Liver (tissue), 9 donors: ENCODE results near the gene PGA3. TPM values are rescaled to one million over a fixed set of nuclear protein-coding genes. Genes with fewer than 3 reads are reported as not detected.

Source experiments
- DNase-seq: peaks from one replicate; pipeline ENCODE4 v3.0.0-alpha.2; 2017; ENCODE audit warnings: low spot score
- H3K27ac ChIP-seq, 2 donors: one replicate each; pipeline ENCODE4 v1.7.0; 2013; ENCODE audit warnings: inconsistent platforms in 2 of 2, low read length in 2 of 2, control low read depth in 1 of 2, low read depth in 1 of 2, mild to moderate bottlenecking in 1 of 2
- H3K27me3 ChIP-seq, 4 donors: one replicate each; pipeline versions ENCODE4 v1.6.1 to v1.7.0; 2013; ENCODE audit warnings: low read length in 3 of 4, inconsistent platforms in 1 of 4, mild to moderate bottlenecking in 1 of 4, moderate library complexity in 1 of 4; ENCODE audit not compliant: control insufficient read depth in 4 of 4, insufficient read depth in 4 of 4
- H3K36me3 ChIP-seq, 4 donors: one replicate each; pipeline versions ENCODE4 v1.6.1 to v1.7.0; 2013; ENCODE audit warnings: low read length in 3 of 4, mild to moderate bottlenecking in 3 of 4, low read depth in 1 of 4, moderate library complexity in 1 of 4; ENCODE audit not compliant: control insufficient read depth in 4 of 4, insufficient read depth in 3 of 4
- H3K4me1 ChIP-seq, 4 donors: one replicate each; pipeline versions ENCODE4 v1.6.1 to v1.7.0; 2013; ENCODE audit warnings: low read length in 3 of 4, mild to moderate bottlenecking in 3 of 4, moderate library complexity in 1 of 4; ENCODE audit not compliant: control insufficient read depth in 4 of 4, insufficient read depth in 4 of 4
- H3K4me3 ChIP-seq, 3 donors: one replicate each; pipeline versions ENCODE4 v1.6.1 to v1.7.0; 2013; ENCODE audit warnings: low read length in 3 of 3, control low read depth in 1 of 3, low read depth in 1 of 3, mild to moderate bottlenecking in 1 of 3
- H3K9ac ChIP-seq, 2 donors: one replicate each; pipeline ENCODE4 v1.7.0; 2013; ENCODE audit warnings: low read length in 2 of 2, mild to moderate bottlenecking in 2 of 2, moderate library complexity in 2 of 2, control low read depth in 1 of 2, low read depth in 1 of 2
- H3K9me3 ChIP-seq, 4 donors: one replicate each; pipeline versions ENCODE4 v1.6.1 to v1.7.0; 2013; ENCODE audit warnings: low read length in 3 of 4; ENCODE audit not compliant: control insufficient read depth in 4 of 4
- CTCF ChIP-seq: fragments of 150-350 bp; IDR thresholded peaks from 2 replicates; pipeline ENCODE4 v1.5.1; 2017; ENCODE audit warnings: improper control_type of control experiment, low read depth, low read length; ENCODE audit not compliant: missing input control
- EGR1 ChIP-seq, 2 donors: IDR thresholded peaks; 2 replicates each; pipeline ENCODE4 v1.6.1; 2016 to 2018; ENCODE audit warnings: antibody characterized with exemption in 2 of 2, low read depth in 2 of 2
- FOXA1 ChIP-seq: IDR thresholded peaks from 2 replicates; pipeline ENCODE4 v1.6.1; 2016; ENCODE audit warnings: antibody characterized with exemption
- FOXA2 ChIP-seq: IDR thresholded peaks from 2 replicates; pipeline ENCODE4 v1.6.1; 2016; ENCODE audit warnings: antibody characterized with exemption
- GABPA ChIP-seq, 2 donors: IDR thresholded peaks in 1 of 2; conservative IDR thresholded peaks in 1 of 2; 2 replicates each; pipeline ENCODE4 v1.6.1; 2016; ENCODE audit warnings: antibody characterized with exemption in 2 of 2, mild to moderate bottlenecking in 1 of 2, moderate library complexity in 1 of 2
- HNF4A ChIP-seq, 2 donors: conservative IDR thresholded peaks; 2 replicates each; pipeline ENCODE4 v1.6.1; 2016; ENCODE audit warnings: antibody characterized with exemption in 2 of 2, mild to moderate bottlenecking in 2 of 2
- HNF4G ChIP-seq: IDR thresholded peaks from 2 replicates; pipeline ENCODE4 v1.6.1; 2016; ENCODE audit warnings: antibody characterized with exemption
- JUND ChIP-seq, 2 donors: IDR thresholded peaks; 2 replicates each; pipeline ENCODE4 v1.6.1; 2016; ENCODE audit warnings: antibody characterized with exemption in 2 of 2
- NR2F2 ChIP-seq: IDR thresholded peaks from 2 replicates; pipeline ENCODE4 v1.6.1; 2016; ENCODE audit warnings: antibody characterized with exemption
- RAD21 ChIP-seq, 2 donors: IDR thresholded peaks; 2 replicates each; pipeline ENCODE4 v1.6.1; 2016; ENCODE audit warnings: antibody characterized with exemption in 2 of 2, mild to moderate bottlenecking in 2 of 2
- RXRA ChIP-seq, 2 donors: IDR thresholded peaks; 2 replicates each; pipeline ENCODE4 v1.6.1; 2017 to 2018; ENCODE audit warnings: antibody characterized with exemption in 2 of 2, mild to moderate bottlenecking in 1 of 2
- SP1 ChIP-seq: IDR thresholded peaks from 2 replicates; pipeline ENCODE4 v1.6.1; 2018; ENCODE audit warnings: antibody characterized with exemption, mild to moderate bottlenecking
- TAF1 ChIP-seq: conservative IDR thresholded peaks from 2 replicates; pipeline ENCODE4 v1.6.1; 2016; ENCODE audit warnings: antibody characterized with exemption, mild to moderate bottlenecking
- YY1 ChIP-seq: IDR thresholded peaks from 2 replicates; pipeline ENCODE4 v1.6.1; 2016; ENCODE audit warnings: antibody characterized with exemption, mild to moderate bottlenecking
- ZBTB33 ChIP-seq: IDR thresholded peaks from 2 replicates; pipeline ENCODE4 v1.6.1; 2016; ENCODE audit warnings: antibody characterized with exemption
- WGBS: extraction: QIAGEN DNeasy Blood & Tissue Kit; methylation state at CpG from one replicate; pipeline ENCODE4 v1.1.7; 2013; 5-methylcytosine and 5-hydroxymethylcytosine counted together
- polyA plus RNA-seq, 2 donors: library from polyadenylated mRNA; stranded (reverse) in 1 of 2; unstranded in 1 of 2; fragments of 200-250 nt in 1 of 2; fragments of >200 nt in 1 of 2; fragmentation: Nextera tagmentation in 1 of 2; extraction: Ambion mirVana in 1 of 2; gene quantifications; one replicate each; pipeline versions ENCODE4 v1.2.1 to v1.2.3, GENCODE V29; 2013 to 2015
- total RNA-seq, 2 donors: library from RNA; depleted of rRNA; stranded (reverse); fragments of >200 nt; gene quantifications; one replicate each; pipeline ENCODE4 v1.2.3, GENCODE V29; 2014
- TF ChIP-seq, protein P1 (sequence below): IDR thresholded peaks from 2 replicates; pipeline ENCODE4 v1.6.1; 2016; ENCODE audit warnings: antibody characterized with exemption
- TF ChIP-seq, protein P2 (sequence below): IDR thresholded peaks from 2 replicates; pipeline ENCODE4 v1.6.1; 2016; ENCODE audit warnings: antibody characterized with exemption, mild to moderate bottlenecking
- TF ChIP-seq, protein P3 (sequence below): IDR thresholded peaks from 2 replicates; pipeline ENCODE4 v1.6.1; 2016; ENCODE audit warnings: antibody characterized with exemption
- donor health status: healthy.
- donor health status: healthy.
- donor health status: healthy.
- donor health status: healthy.
- donor health status: healthy.

PGA3 gene
- total and polyA plus RNA-seq, 4 donors, result 0.25 to 0.56 (median 0.54) TPM; not detected in 1

DNA sequence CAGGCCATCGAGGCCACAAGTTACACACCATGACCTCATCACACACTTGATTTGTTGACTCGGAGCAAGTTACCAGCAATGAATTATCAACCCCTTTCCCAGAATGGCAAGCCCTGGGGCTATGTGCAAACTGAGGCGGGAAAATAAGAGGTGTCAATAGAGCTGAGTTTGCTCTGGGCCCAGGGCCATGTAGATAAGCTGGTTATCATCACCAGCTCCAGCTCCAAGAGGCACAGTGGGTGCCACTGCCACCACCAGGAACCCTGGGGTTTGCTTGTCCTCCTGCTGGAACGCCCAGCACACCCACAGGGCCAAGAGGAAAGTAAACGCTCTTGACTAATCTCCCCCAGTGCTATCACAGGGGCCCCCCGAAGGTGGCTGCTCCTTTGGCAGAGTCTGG is 29.0 kb upstream of the PGA3 start:
- no peak overlapping the region for H3K9ac ChIP-seq
- 80% methylated on average over 6 of the region's 6 CpGs for WGBS
- no peak overlapping the region for H3K27ac ChIP-seq
- H3K27me3 ChIP-seq, result peaks cover 0 to 3% (median 0%) of the 10 kb centered on the region in 4 donors
- H3K9me3 ChIP-seq, result peaks cover 0 to 7% (median 0%) of the 10 kb centered on the region in 4 donors
- no peaks in the 10 kb centered on the region for H3K4me1 ChIP-seq
- TF ChIP-seq FOXA2, result no peak
- TF ChIP-seq HNF4G, result no peak
- TF ChIP-seq YY1, result no peak
- TF ChIP-seq FOXA1, result no peak
- TF ChIP-seq NR2F2, result no peak
- TF ChIP-seq, protein P1, sequence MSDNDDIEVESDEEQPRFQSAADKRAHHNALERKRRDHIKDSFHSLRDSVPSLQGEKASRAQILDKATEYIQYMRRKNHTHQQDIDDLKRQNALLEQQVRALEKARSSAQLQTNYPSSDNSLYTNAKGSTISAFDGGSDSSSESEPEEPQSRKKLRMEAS, result no peak
- TF ChIP-seq, protein P2, sequence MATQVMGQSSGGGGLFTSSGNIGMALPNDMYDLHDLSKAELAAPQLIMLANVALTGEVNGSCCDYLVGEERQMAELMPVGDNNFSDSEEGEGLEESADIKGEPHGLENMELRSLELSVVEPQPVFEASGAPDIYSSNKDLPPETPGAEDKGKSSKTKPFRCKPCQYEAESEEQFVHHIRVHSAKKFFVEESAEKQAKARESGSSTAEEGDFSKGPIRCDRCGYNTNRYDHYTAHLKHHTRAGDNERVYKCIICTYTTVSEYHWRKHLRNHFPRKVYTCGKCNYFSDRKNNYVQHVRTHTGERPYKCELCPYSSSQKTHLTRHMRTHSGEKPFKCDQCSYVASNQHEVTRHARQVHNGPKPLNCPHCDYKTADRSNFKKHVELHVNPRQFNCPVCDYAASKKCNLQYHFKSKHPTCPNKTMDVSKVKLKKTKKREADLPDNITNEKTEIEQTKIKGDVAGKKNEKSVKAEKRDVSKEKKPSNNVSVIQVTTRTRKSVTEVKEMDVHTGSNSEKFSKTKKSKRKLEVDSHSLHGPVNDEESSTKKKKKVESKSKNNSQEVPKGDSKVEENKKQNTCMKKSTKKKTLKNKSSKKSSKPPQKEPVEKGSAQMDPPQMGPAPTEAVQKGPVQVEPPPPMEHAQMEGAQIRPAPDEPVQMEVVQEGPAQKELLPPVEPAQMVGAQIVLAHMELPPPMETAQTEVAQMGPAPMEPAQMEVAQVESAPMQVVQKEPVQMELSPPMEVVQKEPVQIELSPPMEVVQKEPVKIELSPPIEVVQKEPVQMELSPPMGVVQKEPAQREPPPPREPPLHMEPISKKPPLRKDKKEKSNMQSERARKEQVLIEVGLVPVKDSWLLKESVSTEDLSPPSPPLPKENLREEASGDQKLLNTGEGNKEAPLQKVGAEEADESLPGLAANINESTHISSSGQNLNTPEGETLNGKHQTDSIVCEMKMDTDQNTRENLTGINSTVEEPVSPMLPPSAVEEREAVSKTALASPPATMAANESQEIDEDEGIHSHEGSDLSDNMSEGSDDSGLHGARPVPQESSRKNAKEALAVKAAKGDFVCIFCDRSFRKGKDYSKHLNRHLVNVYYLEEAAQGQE, result no peak
- no peaks in the 10 kb centered on the region for H3K36me3 ChIP-seq
- no peak for DNase-seq
- no peak overlapping the region for H3K4me3 ChIP-seq

- DNase-seq, result no peak
- TF ChIP-seq RAD21 (IDR thresholded peaks at IDR 0.05), result no peak
- TF ChIP-seq NR2F2, result no peak
- TF ChIP-seq SP1, result no peak
- TF ChIP-seq RXRA (IDR thresholded peaks at IDR 0.05), result no peak
- no peak for TF ChIP-seq HNF4A (conservative IDR thresholded peaks at IDR 0.05)
- TF ChIP-seq FOXA1, result no peak
- no peak for TF ChIP-seq ZBTB33
- no peak for TF ChIP-seq YY1
- TF ChIP-seq CTCF, result no peak
- no peak for TF ChIP-seq HNF4G
- no peak for TF ChIP-seq GABPA (IDR thresholded peaks at IDR 0.05 in 1 of 2, conservative IDR thresholded peaks at IDR 0.05 in 1 of 2)
- no peak for TF ChIP-seq TAF1
- no peak for TF ChIP-seq FOXA2
- no peak for TF ChIP-seq EGR1 (IDR thresholded peaks at IDR 0.05; ENCODE audit: low read depth in 2 of 2)
- TF ChIP-seq, protein P3, sequence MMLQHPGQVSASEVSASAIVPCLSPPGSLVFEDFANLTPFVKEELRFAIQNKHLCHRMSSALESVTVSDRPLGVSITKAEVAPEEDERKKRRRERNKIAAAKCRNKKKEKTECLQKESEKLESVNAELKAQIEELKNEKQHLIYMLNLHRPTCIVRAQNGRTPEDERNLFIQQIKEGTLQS, result no peak
- no peak for TF ChIP-seq JUND (IDR thresholded peaks at IDR 0.05)
- TF ChIP-seq, protein P2, result no peak
- TF ChIP-seq, protein P1, result no peak
- Histone ChIP-seq H3K4me1 (no peaks in the 10 kb centered on the region), H3K27me3 (peaks cover 0 to 3% (median 0%) of the 10 kb centered on the region in 4 donors), H3K9ac (no peak overlapping the region), H3K36me3 (no peaks in the 10 kb centered on the region), H3K27ac (no peak overlapping the region), H3K4me3 (no peak overlapping the region), H3K9me3 (peaks cover 0 to 7% (median 0%) of the 10 kb centered on the region in 4 donors)
- WGBS, result 82% methylated on average over 6 of the region's 6 CpGs
Observed at GRCh38 chr11:61174949-61175348, 28.4 kb upstream of the PGA3 start.
